Measurements from ENCODE around the gene MED17.

DNA sequence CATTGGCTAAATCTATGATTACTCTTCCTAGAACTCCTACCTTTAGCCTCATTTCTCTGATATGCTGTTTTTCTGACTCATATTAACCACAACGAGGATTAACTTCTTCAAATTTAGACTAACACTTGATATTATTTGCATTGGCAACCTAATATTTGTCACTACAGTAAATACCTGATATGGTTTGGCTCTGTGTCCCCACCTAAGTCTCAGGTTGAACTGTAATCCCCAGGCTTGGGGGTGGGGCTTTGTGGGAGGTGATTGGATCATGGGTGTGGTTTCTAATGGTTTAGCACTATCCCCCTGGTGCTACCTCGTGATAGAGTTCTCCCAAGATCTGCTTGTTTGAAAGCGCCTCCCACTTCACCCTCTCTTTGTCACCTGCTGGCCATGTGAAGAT is 17.1 kb upstream of the MED17 start:
- no peak for TF ChIP-seq CTCF (IDR thresholded peaks at IDR 0.05)
- no peak for TF ChIP-seq POLR2A (IDR thresholded peaks at IDR 0.05; ENCODE audit: low read depth)
- TF ChIP-seq POLR2AphosphoS5 (IDR thresholded peaks at IDR 0.05): no peak
- no peak for TF ChIP-seq EP300 (IDR thresholded peaks at IDR 0.05)
